Measurements from ENCODE around the gene DOCK6. TPM values are rescaled to one million over a fixed set of nuclear protein-coding genes. Genes with fewer than 3 reads are reported as not detected.

The DOCK6 gene
- total RNA-seq, 1 experiment from 2014 or later: 54.8 TPM

DNA sequence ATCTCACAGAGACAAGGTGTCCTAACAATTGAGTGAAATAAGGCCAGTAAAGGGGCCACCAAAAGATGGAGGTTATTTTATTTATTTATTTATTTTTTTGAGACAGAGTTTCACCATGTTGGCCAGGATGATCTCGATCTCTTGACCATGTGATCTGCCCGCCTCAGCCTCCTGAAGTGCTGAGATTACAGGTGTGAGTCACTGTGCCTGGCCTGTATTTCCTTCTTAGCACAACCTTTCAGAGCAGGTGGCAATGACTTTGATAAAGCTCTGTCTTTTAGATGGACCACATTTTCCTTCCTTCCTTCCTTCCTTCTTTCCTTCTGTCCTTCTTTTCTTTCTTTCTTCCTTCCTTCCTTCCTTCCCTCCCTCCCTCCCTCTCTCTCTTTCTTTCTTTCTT is 11.0 kb upstream of the DOCK6 start:
- H3K4me3 Mint-ChIP-seq (ENCODE audit: low read depth, unreplicated experiment): no peak overlapping the region
- no peaks in the 10 kb centered on the region for H3K9me3 Mint-ChIP-seq (ENCODE audit: low read depth, unreplicated experiment)

DNA sequence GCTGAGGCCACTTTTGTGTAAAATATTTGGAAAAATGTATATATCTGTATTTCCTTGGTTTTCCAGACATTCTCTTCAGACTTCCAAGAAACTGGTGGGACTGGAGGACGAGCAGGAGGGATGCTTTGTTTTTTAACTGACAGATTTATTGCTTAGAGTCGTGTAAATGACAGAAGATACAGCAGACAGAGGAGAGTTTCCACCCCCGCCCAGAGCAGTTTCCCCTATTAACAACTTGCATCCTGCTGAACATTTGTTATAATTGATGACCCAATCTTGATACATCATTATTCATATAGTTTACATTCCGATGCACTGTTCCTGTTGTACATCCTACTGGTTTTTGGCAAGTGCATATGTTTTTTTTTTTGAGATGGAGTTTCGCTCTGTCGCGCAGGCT is 7.1 kb upstream of the DOCK6 start:
- no peak overlapping the region for H3K27ac Mint-ChIP-seq (ENCODE audit: unreplicated experiment)
- no TSS peak for BruUV-seq (replicated peaks)
- CTCF ChIA-PET: no interaction called here

More for the DNA sequence above, 11.0 kb upstream of the DOCK6 start:
- Mint-ChIP-seq H3K36me3 (ENCODE audit: insufficient read depth, unreplicated experiment) (no peaks in the 10 kb centered on the region), H3K4me1 (ENCODE audit: low read depth, unreplicated experiment) (no peaks in the 10 kb centered on the region), H3K27ac (ENCODE audit: unreplicated experiment) (no peak overlapping the region), H3K27me3 (ENCODE audit: unreplicated experiment) (no peaks in the 10 kb centered on the region)
- intact Hi-C loops (cut with micrococcal nuclease; ENCODE audit: unreplicated experiment): no loop called here
- BruUV-seq (replicated peaks): no TSS peak
- no peak for DNase-seq
- CTCF ChIA-PET: interaction anchor here (1.1 to 1.2 kb wide), 2 partner anchors 9 to 108 kb away, joined by 3 to 4 read pairs; no protein-coding TSS in a partner anchor
- TF ChIP-seq, protein P1, sequence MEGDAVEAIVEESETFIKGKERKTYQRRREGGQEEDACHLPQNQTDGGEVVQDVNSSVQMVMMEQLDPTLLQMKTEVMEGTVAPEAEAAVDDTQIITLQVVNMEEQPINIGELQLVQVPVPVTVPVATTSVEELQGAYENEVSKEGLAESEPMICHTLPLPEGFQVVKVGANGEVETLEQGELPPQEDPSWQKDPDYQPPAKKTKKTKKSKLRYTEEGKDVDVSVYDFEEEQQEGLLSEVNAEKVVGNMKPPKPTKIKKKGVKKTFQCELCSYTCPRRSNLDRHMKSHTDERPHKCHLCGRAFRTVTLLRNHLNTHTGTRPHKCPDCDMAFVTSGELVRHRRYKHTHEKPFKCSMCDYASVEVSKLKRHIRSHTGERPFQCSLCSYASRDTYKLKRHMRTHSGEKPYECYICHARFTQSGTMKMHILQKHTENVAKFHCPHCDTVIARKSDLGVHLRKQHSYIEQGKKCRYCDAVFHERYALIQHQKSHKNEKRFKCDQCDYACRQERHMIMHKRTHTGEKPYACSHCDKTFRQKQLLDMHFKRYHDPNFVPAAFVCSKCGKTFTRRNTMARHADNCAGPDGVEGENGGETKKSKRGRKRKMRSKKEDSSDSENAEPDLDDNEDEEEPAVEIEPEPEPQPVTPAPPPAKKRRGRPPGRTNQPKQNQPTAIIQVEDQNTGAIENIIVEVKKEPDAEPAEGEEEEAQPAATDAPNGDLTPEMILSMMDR (IDR thresholded peaks at IDR 0.05; ENCODE audit: unreplicated experiment): no peak

DNA sequence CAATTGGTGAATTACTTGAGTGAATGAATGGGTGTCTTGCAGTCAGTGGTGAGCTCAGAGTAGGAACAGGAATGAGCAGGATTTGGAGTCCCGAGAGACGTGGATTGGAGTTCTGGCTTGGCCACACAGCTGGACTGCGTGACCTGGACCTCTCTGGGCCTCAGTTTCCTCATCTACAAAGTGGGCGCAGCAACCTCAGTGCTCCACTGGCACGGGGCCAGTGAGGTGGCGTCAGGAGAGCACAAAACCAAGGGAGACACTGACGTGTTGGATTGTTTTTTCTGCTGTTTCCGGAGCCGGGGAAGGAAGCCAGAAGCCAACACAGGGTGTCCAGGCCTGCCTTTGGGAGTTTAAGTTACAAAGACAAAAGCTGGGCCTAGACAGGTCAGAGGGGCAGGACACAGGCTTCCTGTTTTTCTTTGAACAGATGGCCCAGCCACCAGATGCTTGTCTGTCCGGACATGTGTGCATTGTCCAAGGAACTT is 6.5 kb upstream of the DOCK6 start:
- CTCF ChIA-PET: no interaction called here
- Mint-ChIP-seq H3K27me3 (ENCODE audit: unreplicated experiment) (no peaks in the 10 kb centered on the region), H3K4me3 (ENCODE audit: low read depth, unreplicated experiment) (no peak overlapping the region), H3K36me3 (ENCODE audit: insufficient read depth, unreplicated experiment) (peaks cover 23% of the 10 kb centered on the region), H3K4me1 (ENCODE audit: low read depth, unreplicated experiment) (peaks cover 35% of the 10 kb centered on the region), H3K9me3 (ENCODE audit: low read depth, unreplicated experiment) (no peaks in the 10 kb centered on the region), H3K27ac (ENCODE audit: unreplicated experiment) (no peak overlapping the region)
- BruUV-seq (replicated peaks): no TSS peak
- DNase-seq: no peak
- intact Hi-C loops (cut with micrococcal nuclease; ENCODE audit: unreplicated experiment): no loop called here
- TF ChIP-seq, protein P1 (IDR thresholded peaks at IDR 0.05; ENCODE audit: unreplicated experiment): no peak

More for the DNA sequence above, 7.1 kb upstream of the DOCK6 start:
- TF ChIP-seq, protein P1 (IDR thresholded peaks at IDR 0.05; ENCODE audit: unreplicated experiment): no peak
- intact Hi-C loops (cut with micrococcal nuclease; ENCODE audit: unreplicated experiment): no loop called here
- Mint-ChIP-seq H3K36me3 (ENCODE audit: insufficient read depth, unreplicated experiment) (peaks cover 19% of the 10 kb centered on the region), H3K4me1 (ENCODE audit: low read depth, unreplicated experiment) (peaks cover 32% of the 10 kb centered on the region), H3K27me3 (ENCODE audit: unreplicated experiment) (no peaks in the 10 kb centered on the region), H3K4me3 (ENCODE audit: low read depth, unreplicated experiment) (no peak overlapping the region), H3K9me3 (ENCODE audit: low read depth, unreplicated experiment) (no peaks in the 10 kb centered on the region)
- DNase-seq: no peak

DNA sequence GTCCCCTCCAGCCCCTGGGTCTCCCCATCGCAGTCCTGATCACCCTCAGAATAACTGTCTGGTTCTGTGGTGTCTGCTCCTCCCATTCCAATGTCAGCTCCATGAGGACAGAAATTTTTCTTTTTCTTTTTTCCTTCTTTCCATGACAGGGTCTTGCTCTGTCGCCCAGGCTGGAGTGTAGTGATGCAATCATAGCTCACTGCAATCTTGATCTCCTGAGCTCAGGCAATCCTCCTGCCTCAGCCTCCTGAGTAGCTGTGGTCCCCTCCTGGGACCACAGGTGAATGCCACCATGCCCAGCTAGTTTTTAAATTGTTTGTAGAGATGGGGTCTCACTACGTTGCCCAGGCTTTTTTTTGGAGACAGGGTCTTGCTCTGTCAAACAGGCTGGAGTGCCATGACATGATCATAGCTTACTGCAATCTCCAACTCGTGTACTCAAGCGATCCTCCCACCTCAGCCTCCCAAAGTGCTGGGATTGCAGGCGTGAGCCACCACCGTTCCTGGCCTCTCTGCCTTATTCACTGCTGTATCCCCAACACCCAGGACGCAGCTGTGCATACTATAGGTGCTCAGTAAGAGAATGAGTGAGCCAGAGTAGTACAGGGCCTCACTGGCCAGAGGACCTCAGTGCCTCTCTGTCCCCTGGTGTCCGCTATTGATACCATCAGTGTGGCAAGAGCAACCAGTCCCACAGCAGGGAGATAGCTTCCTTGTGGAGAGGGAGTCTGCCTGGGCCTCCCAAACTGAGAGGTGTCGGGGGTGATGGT is 5.2 kb upstream of the DOCK6 start:
- Mint-ChIP-seq H3K9me3 (ENCODE audit: low read depth, unreplicated experiment) (no peaks in the 10 kb centered on the region), H3K36me3 (ENCODE audit: insufficient read depth, unreplicated experiment) (peaks cover 23% of the 10 kb centered on the region), H3K27me3 (ENCODE audit: unreplicated experiment) (no peaks in the 10 kb centered on the region), H3K4me1 (ENCODE audit: low read depth, unreplicated experiment) (peaks cover 35% of the 10 kb centered on the region), H3K27ac (ENCODE audit: unreplicated experiment) (peak overlapping the region; percentile 78), H3K4me3 (ENCODE audit: low read depth, unreplicated experiment) (no peak overlapping the region)
- CTCF ChIA-PET: interaction anchor here (0.5 to 0.7 kb wide), 2 partner anchors 116 to 194 kb away, joined by 3 to 5 read pairs; no protein-coding TSS in a partner anchor
- no peak for DNase-seq
- no TSS peak for BruUV-seq (replicated peaks)
- TF ChIP-seq, protein P1 (IDR thresholded peaks at IDR 0.05; ENCODE audit: unreplicated experiment): no peak
- intact Hi-C loops (cut with micrococcal nuclease; ENCODE audit: unreplicated experiment): no loop called here
